HepG2 (cell line): ENCODE data around the gene LLGL2. TPM values are rescaled to one million over a fixed set of nuclear protein-coding genes. Genes with fewer than 3 reads are reported as not detected.

ENCODE experiments used
- EHMT2 ChIP-seq: fragments of 200-600 bp; sonication (generic); IDR thresholded peaks from 2 replicates; pipeline ENCODE4 v1.7.0; 2017; ENCODE audit warnings: antibody characterized with exemption, low read depth, low read length, borderline replicate concordance
- GMEB1 ChIP-seq: sonication (generic); formaldehyde crosslinking; IDR thresholded peaks from 2 replicates; pipeline ENCODE4 v1.5.1; 2020; ENCODE audit warnings: missing genetic modification reagents, mild to moderate bottlenecking, borderline replicate concordance
- MTA3 ChIP-seq: sonication (generic); formaldehyde crosslinking; IDR thresholded peaks from 2 replicates; pipeline ENCODE4 v1.4.0; 2020; ENCODE audit warnings: missing genetic modification reagents
- PRDM10 ChIP-seq: sonication (generic); formaldehyde crosslinking; IDR thresholded peaks from 2 replicates; pipeline ENCODE4 v1.4.0; 2020; ENCODE audit warnings: low read depth, missing genetic modification reagents
- ZBTB37 ChIP-seq: sonication (generic); formaldehyde crosslinking; IDR thresholded peaks from 2 replicates; pipeline ENCODE4 v1.4.0; 2020; ENCODE audit warnings: mild to moderate bottlenecking, missing genetic modification reagents
- ZBTB40 ChIP-seq, 2 experiments: fragments of 450-650 bp in 1 of 2; sonication (generic) in 1 of 2; formaldehyde crosslinking in 1 of 2; IDR thresholded peaks; 2 replicates each; pipeline versions ENCODE4 v1.6.1 to v1.8.0; 2016 to 2022; ENCODE audit warnings: antibody characterized with exemption in 1 of 2, mild to moderate bottlenecking in 1 of 2, missing genetic modification reagents in 1 of 2
- ZNF101 ChIP-seq: sonication (generic); formaldehyde crosslinking; IDR thresholded peaks from 2 replicates; pipeline ENCODE4 v1.4.0; 2020; ENCODE audit warnings: mild to moderate bottlenecking, low read depth, missing genetic modification reagents, borderline replicate concordance
- ZNF143 ChIP-seq: sonication (generic); formaldehyde crosslinking; IDR thresholded peaks from 2 replicates; pipeline ENCODE4 v1.4.0; 2020; ENCODE audit warnings: missing genetic modification reagents
- ZNF263 ChIP-seq: sonication (generic); formaldehyde crosslinking; IDR thresholded peaks from 2 replicates; pipeline ENCODE4 v1.4.0; 2020; ENCODE audit warnings: missing genetic modification reagents
- ZNF367 ChIP-seq: sonication (generic); formaldehyde crosslinking; IDR thresholded peaks from 2 replicates; pipeline ENCODE4 v1.4.0; 2020; ENCODE audit warnings: missing genetic modification reagents, borderline replicate concordance
- polyA plus RNA-seq, 8 experiments: library from polyadenylated mRNA; depleted of rRNA in 3 of 8; stranded (reverse) in 7 of 8; unstranded in 1 of 8; fragments of >200 nt; fragmentation: Illumina TruSeq in 4 of 8; extraction: Trizol in 4 of 8; gene quantifications; 2 replicates each; pipeline versions ENCODE4 v1.2.1 to v1.2.3, GENCODE V29; 2011 to 2016; ENCODE audit warnings: low read depth in 4 of 8, missing spikeins in 1 of 8, mixed read lengths in 1 of 8; ENCODE audit not compliant: insufficient read depth in 1 of 8
- total RNA-seq, 5 experiments: library from RNA; depleted of rRNA; stranded (reverse); fragments of >200 nt; fragmentation: Illumina TruSeq; extraction: Trizol; gene quantifications; 2 replicates each; pipeline ENCODE4 v1.2.3, GENCODE V29; 2016; ENCODE audit warnings: low read depth in 1 of 5

LLGL2 gene
- total and polyA plus RNA-seq, 2 of the 13 experiments (the other 11 are each of a cell fraction or from before 2014, with no cell fraction given): 83.0 to 86.7 TPM

- TF ChIP-seq ZBTB40 (IDR thresholded peaks at IDR 0.05): no peak
- TF ChIP-seq ZBTB40 (CRISPR knock-in tag; IDR thresholded peaks at IDR 0.05): peak; percentile 44; the same call in 1 of the 2 replicates
- no peak for TF ChIP-seq ZNF367 (CRISPR knock-in tag)
- TF ChIP-seq MTA3 (CRISPR knock-in tag): no peak
- TF ChIP-seq ZNF143 (CRISPR knock-in tag): peak; percentile 41; the same call in 1 of the 2 replicates
- no peak for TF ChIP-seq ZBTB37 (CRISPR knock-in tag)
- no peak for TF ChIP-seq ZNF101
- TF ChIP-seq GMEB1: peak; percentile 56; the same call in 1 of the 2 replicates
- TF ChIP-seq EHMT2: no peak
- TF ChIP-seq PRDM10: peak; percentile 73; the same call in 1 of the 2 replicates
- peak; percentile 55; the same call in 1 of the 2 replicates for TF ChIP-seq ZNF263 (CRISPR knock-in tag)
Observed at GRCh38 chr17:75511610-75512575, 13.6 kb upstream of the LLGL2 start (continued).
